NCI-H82 treated with DMSO at 0.1 percent for 48 hours (cell line): Measurements from ENCODE around the gene ANGEL1.

ENCODE experiments used
- DNase-seq: peaks from one replicate; lab custom pipeline; 2025; ENCODE audit not compliant: unreplicated experiment; lab: John Stamatoyannopoulos, UW

ANGEL1 gene

GRCh38 chr14:76812422-76813383 is at the start of gene ANGEL1:
TSS of gene ANGEL1 (minus strand) at chr14:76812882. CDS start at chr14:76812827, 55 bp downstream.
- peak; percentile 55 for DNase-seq

DNA sequence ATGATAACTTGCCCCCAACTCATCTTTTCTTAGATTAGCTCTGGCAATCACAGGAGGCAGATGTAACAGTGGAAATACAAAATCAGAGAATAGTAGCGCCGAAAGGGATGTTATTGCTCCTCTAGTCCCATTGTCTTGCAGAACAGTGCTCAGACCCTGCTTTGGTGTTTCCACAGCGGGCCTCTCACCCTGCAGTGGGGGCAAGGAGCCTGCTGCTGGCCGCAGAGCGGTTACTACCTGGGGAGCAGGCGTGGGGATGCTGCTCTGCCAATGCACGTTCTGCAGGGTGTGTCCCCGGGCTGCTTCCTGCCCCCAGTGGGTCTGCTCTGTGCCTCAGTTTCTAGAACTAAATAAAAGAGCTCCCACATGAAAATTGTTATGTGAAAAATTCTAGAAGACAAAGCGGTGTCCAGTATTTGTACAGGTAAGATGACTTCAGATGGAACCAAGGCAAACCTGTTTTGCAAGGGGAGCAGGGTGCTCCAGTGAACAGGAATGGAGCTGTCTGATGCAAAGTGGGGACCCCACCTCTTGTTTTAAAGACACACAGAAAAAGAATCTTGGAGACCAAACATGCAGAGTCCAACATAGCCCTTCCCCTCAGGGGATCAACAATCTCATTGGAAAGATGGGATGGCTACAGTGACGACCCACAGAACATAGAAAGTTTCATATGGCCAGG is 49.0 kb upstream of the ANGEL1 start:
- no peak for DNase-seq

- no peak for DNase-seq
Observed at GRCh38 chr14:76856769-76857168, 44.1 kb upstream of the ANGEL1 start.

DNA sequence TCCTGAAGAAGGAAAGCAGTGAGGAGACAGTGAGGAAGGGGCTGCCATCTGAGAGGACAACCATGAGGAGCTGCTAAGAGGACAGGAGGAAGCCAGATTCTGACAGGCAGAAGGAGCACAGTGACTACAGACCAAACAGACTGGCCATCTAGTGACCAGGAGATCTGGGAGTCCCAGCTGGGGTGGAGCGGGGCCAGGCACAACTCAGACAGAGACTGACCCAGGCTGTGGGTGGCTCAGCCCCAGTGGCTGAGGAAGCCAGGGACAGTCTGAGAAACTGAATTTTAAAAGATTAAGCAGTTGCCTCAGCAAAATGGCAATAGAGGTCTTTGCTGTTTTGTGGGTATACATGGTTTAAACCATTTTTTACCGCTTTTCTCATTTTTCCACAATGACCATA is 42.4 kb upstream of the ANGEL1 start:
- no peak for DNase-seq

GRCh38 chr14:76848879-76849278 is 36.2 kb upstream of the ANGEL1 start:
- no peak for DNase-seq

DNA sequence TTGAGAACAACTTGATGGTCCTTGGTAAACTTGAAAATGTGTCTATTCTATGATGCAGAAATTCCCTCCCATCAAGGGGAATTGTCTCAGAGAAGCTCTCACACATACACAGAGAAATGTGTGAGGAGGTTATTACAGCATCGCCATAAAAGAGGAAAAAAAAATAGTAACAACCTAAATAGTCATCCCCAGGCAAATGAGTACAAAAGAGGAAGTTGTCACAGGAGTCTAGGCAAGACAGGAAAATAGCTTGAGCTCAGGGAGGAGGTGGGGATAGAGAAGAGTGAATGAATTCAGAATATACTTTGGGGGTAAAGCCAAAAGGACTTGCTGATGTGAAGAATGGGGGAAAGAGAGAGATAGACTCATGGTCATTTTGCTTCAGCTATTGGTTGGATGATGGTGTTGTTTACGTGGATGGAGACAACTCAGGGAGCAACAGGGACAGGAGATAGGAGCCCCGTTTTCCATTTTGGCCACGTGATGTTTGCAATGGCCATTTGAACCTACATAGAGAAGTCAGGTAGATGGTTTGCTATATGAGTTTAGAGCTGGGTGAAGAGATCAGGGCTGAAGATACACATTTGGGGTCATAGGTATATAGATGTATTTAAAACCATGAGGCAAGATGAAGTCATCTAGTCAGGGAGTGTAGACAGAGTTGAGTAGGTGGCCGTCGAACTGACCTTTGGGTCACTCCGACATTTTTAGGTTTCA is 33.8 kb upstream of the ANGEL1 start:
- no peak for DNase-seq

DNA sequence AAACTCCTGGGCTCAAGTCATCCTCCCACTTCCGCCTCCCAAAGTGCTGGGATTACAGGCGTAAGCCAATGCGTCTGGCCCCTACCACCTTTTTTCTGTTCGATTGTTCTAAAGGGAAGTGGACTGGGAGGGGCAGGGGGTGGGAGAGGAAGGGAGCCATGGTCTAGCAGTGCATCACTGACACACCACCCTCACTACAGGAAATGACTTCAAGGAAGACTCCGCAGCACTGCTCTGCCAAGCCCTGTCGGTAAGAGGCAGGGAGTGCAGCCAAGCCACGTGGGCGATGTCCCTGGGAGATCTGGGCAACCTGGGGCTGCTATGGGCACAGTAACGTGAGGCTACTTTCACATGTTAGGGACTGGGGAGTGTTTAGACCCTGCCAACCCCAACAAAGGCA is 31.5 kb upstream of the ANGEL1 start:
- no peak for DNase-seq

- no peak for DNase-seq
Observed at GRCh38 chr14:76842414-76842813, 29.7 kb upstream of the ANGEL1 start.

- no peak for DNase-seq
Observed at GRCh38 chr14:76837524-76837923, 24.8 kb upstream of the ANGEL1 start.

DNA sequence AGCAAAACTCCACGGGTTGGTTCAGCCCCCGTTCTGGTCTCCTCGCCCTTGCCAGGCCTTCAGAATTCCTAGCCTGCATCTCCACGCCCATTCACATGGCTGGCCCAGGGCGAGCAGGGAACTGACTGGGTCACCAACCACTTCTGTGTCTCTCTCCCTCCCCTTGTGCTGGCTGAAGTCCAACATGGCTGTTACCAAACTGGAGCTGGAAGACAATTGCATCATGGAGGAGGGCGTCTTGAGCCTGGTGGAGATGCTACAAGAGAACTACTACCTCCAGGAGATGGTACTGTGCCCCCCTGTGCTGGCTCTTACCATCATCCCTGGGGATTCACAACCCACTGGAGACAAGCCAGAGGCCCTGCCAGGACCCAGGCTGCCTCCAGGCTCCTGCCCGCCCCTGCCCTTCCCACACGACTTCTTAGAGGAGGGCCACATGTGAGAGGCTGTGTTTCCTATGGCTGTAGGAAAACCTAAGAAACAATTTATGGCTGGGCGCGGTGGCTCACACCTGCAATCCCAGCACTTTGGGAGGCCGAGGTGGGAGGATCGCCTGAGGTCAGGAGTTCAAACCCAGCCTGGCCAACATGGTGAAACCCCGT is 23.4 kb upstream of the ANGEL1 start:
- DNase-seq: no peak

DNA sequence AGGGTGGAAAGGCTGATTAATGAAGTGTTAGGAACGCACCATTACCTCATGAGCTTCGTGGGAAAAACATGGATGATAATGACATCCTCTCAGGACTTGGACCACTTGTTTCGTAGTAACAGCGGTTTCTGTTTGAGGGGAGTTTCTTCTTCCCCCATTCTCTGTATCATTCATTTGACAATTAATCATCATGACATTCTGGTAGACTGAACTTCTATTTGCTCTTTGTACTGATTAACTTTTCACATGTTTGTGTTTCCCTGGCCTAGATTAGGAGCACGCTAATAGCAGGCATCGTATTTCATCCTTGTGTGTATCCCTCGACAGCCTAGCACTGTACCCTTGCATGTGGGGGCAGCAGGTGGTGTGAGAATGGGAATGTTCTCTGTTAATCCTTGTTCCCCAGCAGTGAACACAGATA is 21.6 kb upstream of the ANGEL1 start:
- peak; percentile 9 for DNase-seq

DNA sequence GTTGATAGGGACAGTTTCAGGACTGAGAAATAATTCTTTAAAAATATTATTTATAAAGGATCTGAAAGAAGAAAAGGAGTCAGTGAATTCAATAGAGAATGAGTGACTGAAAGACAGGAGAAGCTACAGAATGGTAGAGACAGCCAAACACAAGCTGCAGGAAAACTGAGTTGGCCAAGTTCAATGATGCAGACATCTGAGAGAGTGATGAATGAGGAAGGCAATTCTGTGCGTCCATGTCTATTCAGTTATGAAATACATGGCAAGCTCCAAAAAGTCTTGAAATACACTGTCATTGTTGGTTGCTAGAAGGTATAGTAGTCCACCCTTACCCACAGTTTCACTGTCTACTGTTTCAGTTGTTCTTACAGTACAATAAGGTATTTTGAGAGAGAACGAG is 20.3 kb upstream of the ANGEL1 start:
- DNase-seq: no peak

GRCh38 chr14:76832503-76832988 is 19.9 kb upstream of the ANGEL1 start:
- no peak for DNase-seq

GRCh38 chr14:76830556-76830955 is 17.9 kb upstream of the ANGEL1 start:
- DNase-seq: no peak

DNA sequence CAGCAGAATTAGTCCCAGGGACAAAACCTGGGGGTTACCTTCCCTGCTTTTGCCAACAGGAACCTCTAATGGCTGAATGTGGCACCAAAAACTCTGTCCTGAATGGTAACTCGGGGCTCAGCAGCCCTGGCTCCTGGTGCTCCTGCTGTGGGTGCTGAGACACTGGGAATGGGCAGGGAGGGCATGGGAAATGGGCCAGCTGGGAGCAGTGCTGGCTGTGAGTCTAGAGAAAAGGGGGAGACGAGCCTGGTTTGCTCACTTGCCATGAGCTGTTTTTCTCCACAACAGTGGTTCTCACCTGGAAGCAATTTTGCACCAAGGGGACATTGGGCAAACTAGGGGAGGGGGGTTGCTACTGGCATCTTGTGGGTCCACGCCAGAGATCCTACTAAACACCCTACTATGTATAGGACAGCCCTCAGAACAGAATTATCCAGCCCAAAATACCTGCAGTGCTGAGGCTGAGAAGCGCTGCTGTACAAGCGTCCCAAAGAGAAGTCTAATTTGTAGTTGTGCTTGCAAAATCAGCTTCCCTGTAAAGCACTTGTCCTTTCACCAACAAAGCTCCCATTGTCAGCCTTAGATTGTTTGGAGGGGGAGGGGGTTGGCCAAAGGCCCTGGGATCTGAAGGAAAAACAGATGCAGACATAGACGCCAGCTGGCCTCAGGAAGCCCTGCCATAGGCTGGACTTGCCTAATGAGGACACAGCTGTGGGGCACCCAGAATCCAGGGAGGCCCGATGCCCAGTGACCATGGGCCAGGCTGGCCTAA is 17.2 kb upstream of the ANGEL1 start:
- DNase-seq: no peak

DNA sequence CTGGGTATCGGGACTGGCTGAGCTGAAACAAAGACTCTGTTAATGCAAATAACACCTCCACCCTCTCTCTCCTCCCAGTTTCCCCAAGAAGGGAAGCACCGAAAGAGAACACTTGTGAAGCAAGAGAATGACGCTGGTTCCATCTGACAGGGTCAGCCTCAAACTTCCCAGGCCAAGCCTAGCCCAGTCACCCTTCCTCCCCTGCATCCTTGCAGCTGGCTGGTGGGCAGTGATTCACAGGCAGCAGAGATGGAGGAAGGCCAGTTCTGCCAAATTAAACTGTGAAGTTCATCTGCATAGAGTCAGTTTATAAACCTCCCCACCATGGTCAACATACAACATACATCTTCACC is 16.3 kb upstream of the ANGEL1 start:
- no peak for DNase-seq

DNA sequence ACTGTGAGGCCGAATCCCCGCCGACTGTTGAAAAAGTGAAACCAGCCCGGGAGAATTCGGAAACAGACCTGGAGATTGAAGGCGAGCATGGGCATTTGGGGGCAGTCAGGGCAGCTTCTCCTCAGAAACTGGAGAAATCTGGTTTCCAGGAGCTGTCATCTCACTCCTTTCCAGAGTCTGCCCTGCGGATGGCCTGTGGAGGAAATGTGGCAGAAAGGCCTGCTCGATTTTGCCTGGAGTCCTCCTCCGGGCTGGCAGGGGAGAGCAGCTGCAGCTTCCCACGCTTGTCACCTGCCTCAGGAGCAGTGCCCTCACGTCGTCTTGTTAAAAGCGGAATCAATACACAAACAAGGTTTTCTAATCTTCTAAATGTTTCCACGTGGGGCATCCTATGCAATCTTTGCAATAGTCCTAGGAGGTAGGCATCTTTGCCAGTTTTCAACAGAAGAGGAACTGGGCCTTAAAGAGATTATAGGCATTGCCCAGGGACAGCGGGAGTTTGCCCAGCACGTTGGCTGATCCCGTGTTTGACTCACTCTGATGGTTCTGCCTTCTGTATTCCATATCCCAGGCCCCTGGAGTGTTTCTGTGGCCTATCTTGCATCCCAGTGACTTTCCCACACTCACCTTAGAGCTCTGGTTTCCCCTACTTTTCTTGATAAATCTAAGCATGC is 15.8 kb upstream of the ANGEL1 start:
- no peak for DNase-seq

GRCh38 chr14:76827696-76828296 is 15.1 kb upstream of the ANGEL1 start:
- DNase-seq: no peak

DNA sequence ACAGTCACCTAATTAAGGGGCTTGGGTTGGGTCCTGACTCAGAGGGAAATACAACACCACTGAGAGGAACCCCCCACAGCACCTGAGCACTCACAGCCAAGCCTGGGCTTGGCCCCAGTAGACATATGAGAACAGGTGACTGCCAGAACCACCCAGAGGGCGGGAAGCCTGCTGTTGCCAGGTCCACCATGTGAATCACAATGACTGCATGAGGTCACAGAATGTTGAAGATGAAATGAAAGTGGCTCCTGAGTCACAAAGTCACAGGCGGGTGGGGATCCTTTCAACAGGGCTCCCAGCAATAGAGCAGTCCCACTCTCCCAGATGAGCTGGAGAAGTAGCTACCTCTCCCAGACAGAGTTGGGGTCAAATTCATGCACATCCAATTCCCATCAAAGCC is 13.4 kb upstream of the ANGEL1 start, which contains the start of gene LRRC74A:
Gene LRRC74A, plus strand, starts transcription at position 287 of the 400 bp plus-strand sequence. CDS start 290 bp downstream, outside the sequence.
- DNase-seq: no peak
